Measurements from ENCODE around the gene SALL1. TPM values are rescaled to one million over a fixed set of nuclear protein-coding genes. Genes with fewer than 3 reads are reported as not detected.

SALL1 gene
- total and polyA plus RNA-seq, 2 of the 8 experiments (the other 6 are each of a cell fraction or from before 2014, with no cell fraction given), result 33.7 to 56.8 TPM

- 92% methylated on average over 8 of the region's 8 CpGs; no CpG with 5 or more reads in 1 of the 2 experiments for WGBS, 2 experiments (ENCODE audit: extremely low coverage in 1 of 2, insufficient coverage in 1 of 2, insufficient read length in 1 of 2, insufficient replicate concordance in 2 of 2, low coverage in 1 of 2, low lambda C conversion rate in 2 of 2, missing lambda C conversion rate in 1 of 2)
- TF ChIP-seq TAF1 (IDR thresholded peaks at IDR 0.05; ENCODE audit: low read depth, low read length) (no peak), SP2 (IDR thresholded peaks at IDR 0.05; ENCODE audit: low read length) (no peak), GABPA (IDR thresholded peaks at IDR 0.05; ENCODE audit: borderline replicate concordance, insufficient read depth, low read length) (no peak), SP1 (IDR thresholded peaks at IDR 0.05; ENCODE audit: low read depth, low read length) (no peak)
These were observed 47.1 kb upstream of the SALL1 start for GRCh38 chr16:51197953-51198748.

More at GRCh38 chr16:51197953-51198748, 47.1 kb upstream of the SALL1 start:
- ChIA-PET POLR2A (ENCODE audit: partially characterized antibody) (interaction anchor here (0.7 kb wide), 1 partner anchor 204 kb away, joined by 3 read pairs; no protein-coding TSS in a partner anchor), CTCF (ENCODE audit: partially characterized antibody) (interaction anchor here (1.4 kb wide), 1 partner anchor 8 kb away, joined by 4 read pairs; no protein-coding TSS in a partner anchor)
- Histone ChIP-seq H3K14ac (ENCODE audit: insufficient read length) (no peak overlapping the region), H4K91ac (replicated peaks; ENCODE audit: insufficient read length, low read length) (no peak overlapping the region), H3K4me1 (replicated peaks in 1 of 4; ENCODE audit: control insufficient read depth in 3 of 4, insufficient read depth in 4 of 4, low read length in 3 of 4) (no peaks in the 10 kb centered on the region), H3K79me1 (ENCODE audit: low read depth, low read length) (no peaks in the 10 kb centered on the region), H2AK5ac (ENCODE audit: low read depth, low read length) (no peak overlapping the region), H3K56ac (replicated peaks; ENCODE audit: insufficient read length, low read depth, low read length) (no peak overlapping the region), H4K5ac (ENCODE audit: insufficient read length, low read depth, low read length) (no peak overlapping the region), H3K27ac (ENCODE audit: low read depth, low read length) (no peak overlapping the region), H3K4ac (replicated peaks; ENCODE audit: insufficient read length, low read depth, low read length) (no peak overlapping the region), H2AFZ (ENCODE audit: low read length) (no peak overlapping the region), H2BK120ac (replicated peaks; ENCODE audit: low read depth, low read length) (no peak overlapping the region), H2BK15ac (ENCODE audit: low read length) (no peak overlapping the region), H4K8ac (ENCODE audit: extremely low read depth, insufficient read depth, low read length) (no peak overlapping the region), H3K79me2 (ENCODE audit: control insufficient read depth in 1 of 2, insufficient read depth in 2 of 2, low read length in 2 of 2) (no peaks in the 10 kb centered on the region), H3K9me3 (ENCODE audit: insufficient read depth in 2 of 2, low read depth in 1 of 2, low read length in 1 of 2) (peaks cover 9 to 13% of the 10 kb centered on the region in 2 experiments; a peak in 3 of 4 replicates), H2BK20ac (ENCODE audit: low read length) (no peak overlapping the region), H3K23me2 (ENCODE audit: low read depth, low read length) (no peaks in the 10 kb centered on the region), H3K36me3 (ENCODE audit: control insufficient read depth in 2 of 4, insufficient read depth in 4 of 4, low read length in 3 of 4) (no peaks in the 10 kb centered on the region; a peak in 1 of 8 replicates), H2BK5ac (ENCODE audit: low read depth, low read length) (no peak overlapping the region), H3K4me3 (ENCODE audit: extremely low read depth in 1 of 4, insufficient read depth in 2 of 4, low read depth in 3 of 4, low read length in 4 of 4) (no peak overlapping the region), H3K27me3 (replicated peaks in 1 of 4; ENCODE audit: control insufficient read depth in 3 of 4, extremely low read depth in 1 of 4, insufficient read depth in 3 of 4, low read length in 3 of 4) (no peaks in the 10 kb centered on the region), H3K18ac (ENCODE audit: extremely low read depth, low read length) (no peak overlapping the region), H2BK12ac (ENCODE audit: low read depth, low read length) (no peak overlapping the region), H3K4me2 (ENCODE audit: insufficient read depth in 1 of 2, low read depth in 2 of 2, low read length in 2 of 2) (no peak overlapping the region), H3K9ac (replicated peaks in 1 of 4; ENCODE audit: extremely low read depth in 1 of 4, low read depth in 3 of 4, low read length in 3 of 4) (no peak overlapping the region), H3K23ac (ENCODE audit: insufficient read length) (no peak overlapping the region), H4K20me1 (replicated peaks in 1 of 2; ENCODE audit: control insufficient read depth in 1 of 2, insufficient read depth in 2 of 2, low read length in 2 of 2) (no peaks in the 10 kb centered on the region)
- FAIRE-seq (no peak), DNase-seq (ENCODE audit: low read depth in 1 of 2, low spot score in 2 of 2) (no peak)

Data from H1 (cell line).